OCI-LY1 (cell line): ENCODE measurements around the gene EIF2D.

Source experiments
- EZH2 ChIP-seq: fragments of 200-600 bp; sonication (generic), shearing (Covaris generic); IDR thresholded peaks from 2 replicates; pipeline ENCODE4 v1.8.0; 2017; ENCODE audit warnings: borderline replicate concordance, mixed run types, mild to moderate bottlenecking, antibody characterized with exemption, low read length, moderate library complexity, mixed read lengths
- TF ChIP-seq, protein P1 (sequence below): fragments of 200-600 bp; sonication (generic), shearing (Covaris generic); IDR thresholded peaks from 2 replicates; pipeline ENCODE4 v1.5.1; 2017; ENCODE audit warnings: mild to moderate bottlenecking, antibody characterized with exemption, low read length, moderate library complexity, mixed read lengths

DNA sequence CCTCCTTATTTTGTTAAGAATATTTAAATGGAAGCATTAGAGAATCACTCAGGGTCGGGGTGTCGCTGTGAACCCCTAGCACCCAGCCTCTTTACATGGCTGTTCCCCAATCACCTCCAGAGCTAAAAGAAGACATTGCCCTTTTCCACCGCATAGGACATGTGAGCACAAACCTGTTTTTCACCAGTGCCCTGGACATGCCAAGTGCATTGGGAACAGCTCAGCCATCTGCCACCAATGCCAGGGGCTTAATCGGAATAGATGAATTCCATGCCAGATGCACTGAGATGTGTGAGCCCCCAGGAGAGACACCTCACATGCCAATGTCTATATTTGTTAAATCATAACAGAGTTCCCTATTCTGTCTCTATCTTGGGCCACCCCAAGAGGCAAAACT is 33.3 kb downstream of the EIF2D start:
- TF ChIP-seq EZH2 = no peak
- TF ChIP-seq, protein P1, sequence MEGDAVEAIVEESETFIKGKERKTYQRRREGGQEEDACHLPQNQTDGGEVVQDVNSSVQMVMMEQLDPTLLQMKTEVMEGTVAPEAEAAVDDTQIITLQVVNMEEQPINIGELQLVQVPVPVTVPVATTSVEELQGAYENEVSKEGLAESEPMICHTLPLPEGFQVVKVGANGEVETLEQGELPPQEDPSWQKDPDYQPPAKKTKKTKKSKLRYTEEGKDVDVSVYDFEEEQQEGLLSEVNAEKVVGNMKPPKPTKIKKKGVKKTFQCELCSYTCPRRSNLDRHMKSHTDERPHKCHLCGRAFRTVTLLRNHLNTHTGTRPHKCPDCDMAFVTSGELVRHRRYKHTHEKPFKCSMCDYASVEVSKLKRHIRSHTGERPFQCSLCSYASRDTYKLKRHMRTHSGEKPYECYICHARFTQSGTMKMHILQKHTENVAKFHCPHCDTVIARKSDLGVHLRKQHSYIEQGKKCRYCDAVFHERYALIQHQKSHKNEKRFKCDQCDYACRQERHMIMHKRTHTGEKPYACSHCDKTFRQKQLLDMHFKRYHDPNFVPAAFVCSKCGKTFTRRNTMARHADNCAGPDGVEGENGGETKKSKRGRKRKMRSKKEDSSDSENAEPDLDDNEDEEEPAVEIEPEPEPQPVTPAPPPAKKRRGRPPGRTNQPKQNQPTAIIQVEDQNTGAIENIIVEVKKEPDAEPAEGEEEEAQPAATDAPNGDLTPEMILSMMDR = no peak
